Caco-2 (cell line): ENCODE data around the gene CEACAM8. TPM values are rescaled to one million over a fixed set of nuclear protein-coding genes. Genes with fewer than 3 reads are reported as not detected.

Source experiments
- BruUV-seq: library from RNA; stranded (reverse); fragments of 400-500 nt; replicated peaks from 2 replicates; lab custom pipeline; 2021; lab: Mats Ljungman, UMichigan
- CTCF ChIA-PET: fragments of 300-600 bp; sonication (Branson Sonifier 250); formaldehyde crosslinking; loops from one replicate; lab custom pipeline; 2022; ENCODE audit warnings: antibody characterized with exemption; lab: Charles Lee
- POLR2A ChIA-PET: fragments of 300-600 bp; sonication (Branson Sonifier 250); formaldehyde crosslinking; loops from one replicate; lab custom pipeline; 2022; ENCODE audit warnings: antibody characterized with exemption; lab: Charles Lee
- DNase-seq, 2 experiments: peaks; one replicate each; pipeline versions ENCODE4 v3.0.0 to v3.0.0-alpha.2; 2020 to 2022
- H3K27me3 ChIP-seq: replicated peaks from 2 replicates; pipeline ENCODE4 v1.6.0; 2011; ENCODE audit warnings: low read length; ENCODE audit not compliant: control insufficient read depth, insufficient read depth
- H3K36me3 ChIP-seq: 2 replicates; pipeline ENCODE4 v1.5.1; 2011; ENCODE audit warnings: low read length; ENCODE audit not compliant: control insufficient read depth, insufficient read depth
- H3K4me1 ChIP-seq: fragments of 250-450 bp; sonication (Bioruptor Pico); 2 replicates; pipeline ENCODE4 v1.5.1; 2020; ENCODE audit warnings: mild to moderate bottlenecking
- H3K4me3 ChIP-seq: 2 replicates; pipeline ENCODE4 v1.5.1; 2011; ENCODE audit warnings: low read depth, mild to moderate bottlenecking, control low read depth, low read length
- H3K9me3 ChIP-seq: fragments of 250-450 bp; sonication (Bioruptor Pico); 2 replicates; pipeline ENCODE4 v1.5.1; 2020; ENCODE audit warnings: mild to moderate bottlenecking, moderate library complexity
- H3K27ac Mint-ChIP-seq: one replicate; pipeline ENCODE4 v1.8.0; 2022; ENCODE audit warnings: mixed read lengths; ENCODE audit not compliant: unreplicated experiment
- H3K27me3 Mint-ChIP-seq: one replicate; pipeline ENCODE4 v1.8.0; 2022; ENCODE audit warnings: mixed read lengths; ENCODE audit not compliant: insufficient read depth, unreplicated experiment
- H3K36me3 Mint-ChIP-seq: one replicate; pipeline ENCODE4 v1.8.0; 2022; ENCODE audit warnings: mild to moderate bottlenecking, mixed read lengths; ENCODE audit not compliant: insufficient read depth, unreplicated experiment
- H3K4me1 Mint-ChIP-seq: one replicate; pipeline ENCODE4 v1.8.0; 2022; ENCODE audit warnings: low read depth, mixed read lengths; ENCODE audit not compliant: unreplicated experiment
- H3K4me3 Mint-ChIP-seq: one replicate; pipeline ENCODE4 v1.8.0; 2022; ENCODE audit warnings: mild to moderate bottlenecking, moderate library complexity, mixed read lengths; ENCODE audit not compliant: unreplicated experiment
- H3K9me3 Mint-ChIP-seq: one replicate; pipeline ENCODE4 v1.8.0; 2022; ENCODE audit warnings: mixed read lengths; ENCODE audit not compliant: unreplicated experiment
- CTCF ChIP-seq, 2 experiments: fragments of 200-600 bp in 1 of 2; IDR thresholded peaks; 1 replicate in 1 of 2; 2 replicates in 1 of 2; pipeline versions ENCODE4 v1.5.1 to v1.8.0; 2011 to 2022; ENCODE audit warnings: antibody characterized with exemption in 1 of 2, control low read depth in 1 of 2, inconsistent platforms in 1 of 2, low read depth in 1 of 2, low read length in 1 of 2, mild to moderate bottlenecking in 1 of 2, moderate library complexity in 1 of 2; ENCODE audit not compliant: insufficient read depth in 1 of 2, severe bottlenecking in 1 of 2, unreplicated experiment in 1 of 2
- intact Hi-C: fragments of 100-400 bp; cut with micrococcal nuclease; formaldehyde crosslinking; loops from one replicate; pipeline ENCODE4 v1.10.0; 2022; ENCODE audit not compliant: unreplicated experiment
- total RNA-seq: library from RNA; stranded (reverse); gene quantifications from 2 replicates; pipeline ENCODE4 v1.2.3, GENCODE V29; 2022

CEACAM8 gene
- total RNA-seq, 1 experiment from 2014 or later = not detected

- H3K36me3 Mint-ChIP-seq = no peaks in the 10 kb centered on the region
- peaks cover 8% of the 10 kb centered on the region for H3K4me1 Mint-ChIP-seq
- no peaks in the 10 kb centered on the region for H3K27me3 ChIP-seq
- TF ChIP-seq CTCF (IDR thresholded peaks at IDR 0.05; ENCODE audit: insufficient read depth in 1 of 2, low read depth in 1 of 2, low read length in 1 of 2, severe bottlenecking in 1 of 2, unreplicated experiment in 1 of 2) = no peak
- no peaks in the 10 kb centered on the region for H3K36me3 ChIP-seq
- no peak overlapping the region for H3K4me3 Mint-ChIP-seq
- BruUV-seq = no TSS peak
- ChIA-PET CTCF (interaction anchor here (0.9 kb wide), 1 partner anchor 84 kb away, joined by 3 read pairs; no protein-coding TSS in a partner anchor), POLR2A (no interaction called here)
- peaks cover 1% of the 10 kb centered on the region; the same call in 1 of the 2 replicates for H3K4me1 ChIP-seq
- H3K4me3 ChIP-seq = no peak overlapping the region
- no peaks in the 10 kb centered on the region for H3K9me3 Mint-ChIP-seq
- no peaks in the 10 kb centered on the region for H3K27me3 Mint-ChIP-seq
- H3K9me3 ChIP-seq = no peaks in the 10 kb centered on the region
- intact Hi-C loops = no loop called here
- no peak overlapping the region for H3K27ac Mint-ChIP-seq
- no peak for DNase-seq
Measured at GRCh38 chr19:42534391-42534790, 60.3 kb downstream of the CEACAM8 start.

- no peak overlapping the region for H3K4me3 ChIP-seq
- CTCF ChIA-PET = no interaction called here
Measured at GRCh38 chr19:42532891-42533290, 61.8 kb downstream of the CEACAM8 start.

DNA sequence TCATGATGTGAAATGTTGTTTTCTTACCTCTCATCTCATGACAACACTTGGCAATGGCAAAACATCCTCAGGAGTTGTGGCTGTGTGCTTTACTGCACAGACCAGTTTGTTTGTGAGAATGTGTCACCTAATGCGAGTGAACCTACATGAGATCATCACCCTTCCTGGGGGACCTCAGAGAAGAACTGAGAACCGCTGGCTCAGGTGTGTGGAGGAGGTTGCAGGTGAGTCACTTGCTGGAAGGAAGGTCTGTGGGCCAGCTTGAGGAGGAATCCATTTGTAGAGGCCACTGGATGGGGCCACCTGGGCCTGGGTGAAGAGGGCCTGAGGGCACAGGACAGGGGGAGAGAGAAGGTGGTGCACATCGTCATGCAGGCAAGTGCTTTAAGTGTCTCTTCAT, 63.4 kb downstream of the CEACAM8 start:
- no peaks in the 10 kb centered on the region for H3K36me3 Mint-ChIP-seq
- ChIA-PET CTCF (interaction anchor here (1.0 to 1.5 kb wide), 2 partner anchors 81 to 98 kb away, joined by 3 to 5 read pairs; no protein-coding TSS in a partner anchor), POLR2A (no interaction called here)
- no peak for DNase-seq
- Histone ChIP-seq H3K4me1 (peaks cover 17% of the 10 kb centered on the region), H3K9me3 (no peaks in the 10 kb centered on the region), H3K4me3 (no peak overlapping the region), H3K27me3 (no peaks in the 10 kb centered on the region), H3K36me3 (no peaks in the 10 kb centered on the region)
- H3K27me3 Mint-ChIP-seq = no peaks in the 10 kb centered on the region
- no peak overlapping the region for H3K27ac Mint-ChIP-seq
- BruUV-seq = no TSS peak
- TF ChIP-seq CTCF (IDR thresholded peaks at IDR 0.05; ENCODE audit: insufficient read depth in 1 of 2, low read depth in 1 of 2, low read length in 1 of 2, severe bottlenecking in 1 of 2, unreplicated experiment in 1 of 2) = no peak
- intact Hi-C loops = no loop called here
- peaks cover 32% of the 10 kb centered on the region for H3K4me1 Mint-ChIP-seq
- no peaks in the 10 kb centered on the region for H3K9me3 Mint-ChIP-seq
- no peak overlapping the region for H3K4me3 Mint-ChIP-seq

More at GRCh38 chr19:42532891-42533290, 61.8 kb downstream of the CEACAM8 start:
- H3K9me3 ChIP-seq = no peaks in the 10 kb centered on the region
- Mint-ChIP-seq H3K4me1 (peaks cover 23% of the 10 kb centered on the region), H3K27me3 (no peaks in the 10 kb centered on the region), H3K4me3 (no peak overlapping the region), H3K27ac (no peak overlapping the region), H3K9me3 (no peaks in the 10 kb centered on the region), H3K36me3 (no peaks in the 10 kb centered on the region)
- H3K4me1 ChIP-seq = peaks cover 16% of the 10 kb centered on the region
- TF ChIP-seq CTCF (IDR thresholded peaks at IDR 0.05; ENCODE audit: insufficient read depth in 1 of 2, low read depth in 1 of 2, low read length in 1 of 2, severe bottlenecking in 1 of 2, unreplicated experiment in 1 of 2) = no peak
- H3K36me3 ChIP-seq = no peaks in the 10 kb centered on the region
- intact Hi-C loops = no loop called here
- BruUV-seq = no TSS peak
- POLR2A ChIA-PET = no interaction called here
- DNase-seq = no peak
- H3K27me3 ChIP-seq = no peaks in the 10 kb centered on the region

Other genes starting within 250 kb of the CEACAM8 start
- gene CNFN, start 204.6 kb downstream of the CEACAM8 start, total RNA-seq = 4.1 and 5.3 TPM in 2 replicates
- gene LIPE, start 167.5 kb downstream of the CEACAM8 start, total RNA-seq = 20.0 and 21.7 TPM in 2 replicates
- gene CXCL17, start 152.0 kb downstream of the CEACAM8 start, total RNA-seq = 1.1 and 1.3 TPM in 2 replicates
- gene CEACAM1, start 66.4 kb downstream of the CEACAM8 start, total RNA-seq = 7.1 and 9.9 TPM in 2 replicates
- gene PSG3, start 145.6 kb upstream of the CEACAM8 start, total RNA-seq = not detected in 2 replicates
- gene PSG8, start 170.8 kb upstream of the CEACAM8 start, total RNA-seq = not detected in 2 replicates